HUES6 (cell line): ENCODE measurements around the gene LZTFL1.
A peak's percentile ranks its signal among the peaks of the same experiment; 100 is the strongest.

Source experiments
- H3K27ac ChIP-seq: 2 replicates; pipeline ENCODE4 v1.7.0; 2013; ENCODE audit warnings: low read depth, mild to moderate bottlenecking, low read length, inconsistent platforms
- H3K27me3 ChIP-seq: 2 replicates; pipeline ENCODE4 v1.6.1; 2013; ENCODE audit warnings: low read length; ENCODE audit not compliant: control insufficient read depth, insufficient read depth
- H3K36me3 ChIP-seq: 2 replicates; pipeline ENCODE4 v1.6.1; 2013; ENCODE audit warnings: low read length; ENCODE audit not compliant: control insufficient read depth, insufficient read depth
- H3K4me1 ChIP-seq: 2 replicates; pipeline ENCODE4 v1.6.1; 2013; ENCODE audit warnings: low read length; ENCODE audit not compliant: control insufficient read depth, insufficient read depth
- H3K4me3 ChIP-seq: 2 replicates; pipeline ENCODE4 v1.5.1; 2013; ENCODE audit warnings: low read depth, low read length
- H3K9ac ChIP-seq: one replicate; pipeline ENCODE4 v1.6.1; 2013; ENCODE audit warnings: mild to moderate bottlenecking, low read length
- H3K9me3 ChIP-seq: 2 replicates; pipeline ENCODE4 v1.6.1; 2013; ENCODE audit warnings: low read depth, low read length; ENCODE audit not compliant: control insufficient read depth, insufficient read depth

Gene LZTFL1

GRCh38 chr3:45841420-45841756 lies 531 bp downstream of the LZTFL1 start:
- H3K4me1 ChIP-seq: no peaks in the 10 kb centered on the region
- H3K9ac ChIP-seq: peak overlapping the region; percentile 68
- peaks cover 41% of the 10 kb centered on the region for H3K27me3 ChIP-seq
- no peaks in the 10 kb centered on the region for H3K9me3 ChIP-seq
- H3K27ac ChIP-seq: 0 out of 2 replicates have a peak overlapping the region, but pooled peaks have one; percentile 10
- peak overlapping the region; percentile 74 for H3K4me3 ChIP-seq
- H3K36me3 ChIP-seq: no peaks in the 10 kb centered on the region

GRCh38 chr3:45838466-45838865 lies 3.5 kb downstream of the LZTFL1 start:
- Histone ChIP-seq H3K27me3 (peaks cover 13% of the 10 kb centered on the region), H3K36me3 (peaks cover 6% of the 10 kb centered on the region; the same call in 1 of the 2 replicates), H3K9me3 (no peaks in the 10 kb centered on the region), H3K27ac (no peak overlapping the region), H3K4me1 (no peaks in the 10 kb centered on the region), H3K9ac (no peak overlapping the region), H3K4me3 (no peak overlapping the region)

DNA sequence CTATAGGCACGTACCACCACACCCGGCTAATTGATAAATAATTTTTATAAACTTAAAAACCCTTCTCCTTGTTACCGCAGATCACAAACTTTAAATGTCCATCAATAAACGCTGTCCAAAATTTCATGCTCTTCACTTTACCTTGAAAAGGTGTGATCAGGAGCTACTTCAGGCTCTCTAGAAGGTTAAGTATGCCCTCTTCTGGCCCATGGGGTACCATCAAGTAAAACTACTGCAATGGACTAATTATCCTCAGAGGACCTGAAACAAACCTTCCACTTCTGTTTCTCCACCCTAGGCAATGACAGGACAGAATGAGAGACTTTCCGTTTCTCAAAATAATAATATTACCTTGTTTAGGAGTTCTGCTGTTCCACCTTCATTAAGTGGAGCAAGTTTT lies 9.2 kb downstream of the LZTFL1 start:
- H3K27ac ChIP-seq: no peak overlapping the region
- H3K4me1 ChIP-seq: no peaks in the 10 kb centered on the region
- no peaks in the 10 kb centered on the region for H3K9me3 ChIP-seq
- H3K36me3 ChIP-seq: peaks cover 12% of the 10 kb centered on the region; the same call in 1 of the 2 replicates
- H3K27me3 ChIP-seq: no peaks in the 10 kb centered on the region
- no peak overlapping the region for H3K9ac ChIP-seq
- H3K4me3 ChIP-seq: no peak overlapping the region

DNA sequence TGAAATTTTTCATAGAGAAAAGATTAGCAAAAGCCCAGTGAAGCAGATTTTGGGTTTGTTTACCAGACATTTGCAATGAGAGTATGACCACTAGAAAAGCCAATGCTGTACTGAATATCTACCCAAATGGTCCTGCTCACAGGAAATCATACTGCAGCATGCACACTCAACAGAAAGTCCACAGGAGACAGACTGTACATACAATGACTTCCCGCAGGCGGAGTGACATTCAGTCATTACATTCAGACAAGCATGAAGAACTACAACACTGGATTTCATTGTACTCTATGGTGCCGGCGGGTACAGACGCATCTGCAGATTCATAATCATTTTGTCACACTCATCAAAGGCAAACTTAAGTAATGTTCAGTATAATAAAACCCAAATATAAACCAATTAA lies 11.8 kb downstream of the LZTFL1 start:
- no peak overlapping the region for H3K9ac ChIP-seq
- H3K27ac ChIP-seq: no peak overlapping the region
- no peaks in the 10 kb centered on the region for H3K27me3 ChIP-seq
- H3K4me1 ChIP-seq: no peaks in the 10 kb centered on the region
- H3K9me3 ChIP-seq: no peaks in the 10 kb centered on the region
- no peak overlapping the region for H3K4me3 ChIP-seq
- H3K36me3 ChIP-seq: peaks cover 19% of the 10 kb centered on the region; the same call in 1 of the 2 replicates

DNA sequence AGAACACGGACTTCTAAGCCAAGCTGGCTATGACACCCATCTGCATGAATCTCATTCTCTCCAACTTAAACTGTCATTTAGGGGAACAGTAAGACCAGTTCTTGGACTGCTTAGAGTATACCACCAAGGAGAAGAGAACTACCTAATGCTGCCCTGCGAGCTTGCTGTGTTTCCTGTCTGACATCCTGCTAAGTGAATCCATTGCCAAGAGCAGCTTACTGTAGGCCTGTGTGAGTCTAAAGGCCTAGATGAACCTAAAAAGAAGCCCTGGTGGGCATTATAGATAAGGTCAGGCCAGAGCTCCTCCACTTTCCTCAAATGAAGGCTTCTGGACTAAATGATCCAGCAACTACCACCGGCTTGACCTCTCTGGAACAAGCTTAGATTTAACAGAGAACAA lies 15.0 kb downstream of the LZTFL1 start:
- Histone ChIP-seq H3K4me3 (no peak overlapping the region), H3K27ac (no peak overlapping the region), H3K36me3 (peaks cover 13% of the 10 kb centered on the region; the same call in 1 of the 2 replicates), H3K4me1 (no peaks in the 10 kb centered on the region), H3K9me3 (no peaks in the 10 kb centered on the region), H3K27me3 (no peaks in the 10 kb centered on the region), H3K9ac (no peak overlapping the region)

DNA sequence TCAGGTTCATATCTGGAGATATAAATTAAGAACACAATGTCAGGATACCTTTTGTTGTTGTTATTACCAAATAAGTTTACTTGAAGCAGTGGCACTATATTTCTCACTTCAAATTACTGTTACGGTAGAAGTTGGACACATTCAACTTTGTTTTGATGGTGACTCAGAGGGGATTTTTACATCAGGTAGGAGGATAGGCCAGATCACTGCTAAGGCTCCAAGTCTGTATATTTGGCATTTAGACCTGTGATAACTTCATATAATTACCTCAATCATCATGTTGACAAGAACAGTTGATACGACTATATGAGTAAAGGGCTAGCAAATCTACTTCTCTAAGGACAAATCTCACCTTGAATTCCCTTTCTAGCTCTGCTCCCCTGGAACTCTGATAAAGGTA lies 15.6 kb downstream of the LZTFL1 start:
- Histone ChIP-seq H3K27ac (no peak overlapping the region), H3K4me3 (no peak overlapping the region)

GRCh38 chr3:45821127-45821526 lies 20.8 kb downstream of the LZTFL1 start:
- Histone ChIP-seq H3K36me3 (no peaks in the 10 kb centered on the region), H3K27me3 (no peaks in the 10 kb centered on the region), H3K4me3 (no peak overlapping the region), H3K9me3 (peaks cover 6% of the 10 kb centered on the region; the same call in 1 of the 2 replicates), H3K9ac (no peak overlapping the region), H3K27ac (no peak overlapping the region), H3K4me1 (no peaks in the 10 kb centered on the region)

More for the DNA sequence above, 15.6 kb downstream of the LZTFL1 start:
- H3K36me3 ChIP-seq: peaks cover 13% of the 10 kb centered on the region; the same call in 1 of the 2 replicates
- no peaks in the 10 kb centered on the region for H3K27me3 ChIP-seq
- no peaks in the 10 kb centered on the region for H3K9me3 ChIP-seq
- no peak overlapping the region for H3K9ac ChIP-seq
- H3K4me1 ChIP-seq: no peaks in the 10 kb centered on the region

DNA sequence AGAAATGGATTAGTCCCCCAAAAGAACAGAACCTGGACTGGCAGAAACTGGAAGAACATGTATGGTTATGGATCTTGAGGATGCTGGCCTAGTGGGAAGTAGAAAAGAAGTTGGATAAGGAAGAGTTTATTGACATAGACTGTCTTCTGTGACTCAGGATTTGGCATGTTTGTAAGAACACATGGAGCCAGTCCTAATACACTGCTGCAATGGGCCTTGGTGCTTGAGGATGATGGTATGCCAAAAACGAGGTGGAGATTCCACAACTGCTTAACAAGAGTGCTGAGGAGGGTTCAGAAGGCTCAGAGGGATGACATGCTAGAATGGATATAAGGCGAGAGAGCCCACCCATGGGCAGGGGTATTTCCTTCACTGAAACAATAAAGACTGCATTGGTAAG lies 22.4 kb downstream of the LZTFL1 start:
- Histone ChIP-seq H3K27me3 (no peaks in the 10 kb centered on the region), H3K4me1 (no peaks in the 10 kb centered on the region), H3K9ac (no peak overlapping the region), H3K4me3 (no peak overlapping the region), H3K36me3 (no peaks in the 10 kb centered on the region), H3K27ac (no peak overlapping the region), H3K9me3 (peaks cover 6% of the 10 kb centered on the region; the same call in 1 of the 2 replicates)

- Histone ChIP-seq H3K9me3 (peaks cover 6% of the 10 kb centered on the region; the same call in 1 of the 2 replicates), H3K36me3 (no peaks in the 10 kb centered on the region), H3K27me3 (no peaks in the 10 kb centered on the region), H3K27ac (no peak overlapping the region), H3K4me1 (no peaks in the 10 kb centered on the region), H3K9ac (no peak overlapping the region), H3K4me3 (no peak overlapping the region)
These were observed 23.9 kb downstream of the LZTFL1 start for GRCh38 chr3:45817831-45818522.

GRCh38 chr3:45816544-45816943 lies 25.4 kb downstream of the LZTFL1 start:
- no peaks in the 10 kb centered on the region for H3K27me3 ChIP-seq
- H3K36me3 ChIP-seq: no peaks in the 10 kb centered on the region
- H3K9ac ChIP-seq: no peak overlapping the region
- peaks cover 6% of the 10 kb centered on the region; the same call in 1 of the 2 replicates for H3K9me3 ChIP-seq
- no peaks in the 10 kb centered on the region for H3K4me1 ChIP-seq
- H3K27ac ChIP-seq: no peak overlapping the region
- no peak overlapping the region for H3K4me3 ChIP-seq

- no peak overlapping the region for H3K4me3 ChIP-seq
- no peaks in the 10 kb centered on the region for H3K27me3 ChIP-seq
- no peak overlapping the region for H3K27ac ChIP-seq
- peaks cover 6% of the 10 kb centered on the region; the same call in 1 of the 2 replicates for H3K9me3 ChIP-seq
- no peaks in the 10 kb centered on the region for H3K4me1 ChIP-seq
- H3K36me3 ChIP-seq: no peaks in the 10 kb centered on the region
- H3K9ac ChIP-seq: no peak overlapping the region
These were observed 27.6 kb downstream of the LZTFL1 start for GRCh38 chr3:45814322-45814721.
